ENCODE data around the gene PAM. TPM values are rescaled to one million over a fixed set of nuclear protein-coding genes. Genes with fewer than 3 reads are reported as not detected.

Gene PAM
- polyA plus RNA-seq, 1 donor from 2014 or later, result 363 TPM

- Histone ChIP-seq H2AFZ (ENCODE audit: low read depth, low read length) (no peak overlapping the region), H3K9me3 (ENCODE audit: low read length) (no peaks in the 10 kb centered on the region), H3K27ac (ENCODE audit: low read length) (no peak overlapping the region), H3F3A (ENCODE audit: insufficient read depth, low read length, poor library complexity, severe bottlenecking) (no peaks in the 10 kb centered on the region), H3K9ac (ENCODE audit: low read length) (no peak overlapping the region), H3K9me2 (ENCODE audit: insufficient read depth, low read length) (no peaks in the 10 kb centered on the region), H3K36me3 (ENCODE audit: insufficient read depth, low read length) (no peaks in the 10 kb centered on the region), H3K79me2 (replicated peaks; ENCODE audit: insufficient read depth, low read length) (peaks cover 3% of the 10 kb centered on the region), H3K27me3 (ENCODE audit: insufficient read depth, low read depth, low read length) (no peaks in the 10 kb centered on the region), H4K20me1 (ENCODE audit: insufficient read depth) (no peaks in the 10 kb centered on the region), H3K4me2 (ENCODE audit: low read length) (no peak overlapping the region), H3K4me3 (ENCODE audit: low read length) (no peak overlapping the region)
- TF ChIP-seq MXI1 (conservative IDR thresholded peaks at IDR 0.05; ENCODE audit: poor library complexity, severe bottlenecking), result no peak
- TF ChIP-seq TAF1 (IDR thresholded peaks at IDR 0.05; ENCODE audit: low read depth), result no peak
- peak; percentile 24 for TF ChIP-seq CTCF (IDR thresholded peaks at IDR 0.05; ENCODE audit: poor library complexity, severe bottlenecking)
- no peak for TF ChIP-seq REST (IDR thresholded peaks at IDR 0.05; ENCODE audit: borderline replicate concordance)
These were observed 37.6 kb downstream of the PAM start for GRCh38 chr5:102792705-102793104.

- no peak overlapping the region for H2AFZ ChIP-seq (ENCODE audit: low read depth, low read length)
- H3K36me3 ChIP-seq (ENCODE audit: insufficient read depth, low read length), result no peaks in the 10 kb centered on the region
- no peaks in the 10 kb centered on the region for H3K9me3 ChIP-seq (ENCODE audit: low read length)
- no peaks in the 10 kb centered on the region for H3K9me2 ChIP-seq (ENCODE audit: insufficient read depth, low read length)
- no peak overlapping the region for H3K27ac ChIP-seq (ENCODE audit: low read length)
- H3F3A ChIP-seq (ENCODE audit: insufficient read depth, low read length, poor library complexity, severe bottlenecking), result no peaks in the 10 kb centered on the region
- TF ChIP-seq MXI1 (conservative IDR thresholded peaks at IDR 0.05; ENCODE audit: poor library complexity, severe bottlenecking), result no peak
- no peak for TF ChIP-seq EP300 (conservative IDR thresholded peaks at IDR 0.05; ENCODE audit: poor library complexity, severe bottlenecking)
- TF ChIP-seq TAF1 (IDR thresholded peaks at IDR 0.05; ENCODE audit: low read depth), result no peak
- no peak for TF ChIP-seq POLR2AphosphoS5 (IDR thresholded peaks at IDR 0.05)
- H3K79me2 ChIP-seq (replicated peaks; ENCODE audit: insufficient read depth, low read length), result peaks cover 3% of the 10 kb centered on the region
- H3K4me2 ChIP-seq (ENCODE audit: low read length), result no peak overlapping the region
- H3K27me3 ChIP-seq (ENCODE audit: insufficient read depth, low read depth, low read length), result no peaks in the 10 kb centered on the region
- no peaks in the 10 kb centered on the region for H4K20me1 ChIP-seq (ENCODE audit: insufficient read depth)
- no peak overlapping the region for H3K9ac ChIP-seq (ENCODE audit: low read length)
- H3K4me3 ChIP-seq (ENCODE audit: low read length), result no peak overlapping the region
These were observed 38.9 kb downstream of the PAM start for GRCh38 chr5:102794047-102794446.

- Histone ChIP-seq H3K4me2 (ENCODE audit: low read length) (no peak overlapping the region), H2AFZ (ENCODE audit: low read depth, low read length) (no peak overlapping the region), H3K4me3 (ENCODE audit: low read length) (no peak overlapping the region)
These were observed 39.7 kb downstream of the PAM start for GRCh38 chr5:102794677-102795331.

More at GRCh38 chr5:102794677-102795331, 39.7 kb downstream of the PAM start:
- H3K36me3 ChIP-seq (ENCODE audit: insufficient read depth, low read length), result no peaks in the 10 kb centered on the region
- no peaks in the 10 kb centered on the region for H3K9me2 ChIP-seq (ENCODE audit: insufficient read depth, low read length)
- H3F3A ChIP-seq (ENCODE audit: insufficient read depth, low read length, poor library complexity, severe bottlenecking), result no peaks in the 10 kb centered on the region
- no peak overlapping the region for H3K9ac ChIP-seq (ENCODE audit: low read length)
- H3K27ac ChIP-seq (ENCODE audit: low read length), result no peak overlapping the region
- no peaks in the 10 kb centered on the region for H3K9me3 ChIP-seq (ENCODE audit: low read length)
- H3K27me3 ChIP-seq (ENCODE audit: insufficient read depth, low read depth, low read length), result no peaks in the 10 kb centered on the region
- peaks cover 3% of the 10 kb centered on the region for H3K79me2 ChIP-seq (replicated peaks; ENCODE audit: insufficient read depth, low read length)
- TF ChIP-seq EP300 (conservative IDR thresholded peaks at IDR 0.05; ENCODE audit: poor library complexity, severe bottlenecking) (no peak), MXI1 (conservative IDR thresholded peaks at IDR 0.05; ENCODE audit: poor library complexity, severe bottlenecking) (no peak), SMC3 (conservative IDR thresholded peaks at IDR 0.05; ENCODE audit: poor library complexity) (no peak), RAD21 (conservative IDR thresholded peaks at IDR 0.05) (no peak), EZH2 (IDR thresholded peaks at IDR 0.05; ENCODE audit: borderline replicate concordance, insufficient read depth, low read length, poor library complexity, severe bottlenecking) (no peak), CTCF (IDR thresholded peaks at IDR 0.05; ENCODE audit: poor library complexity, severe bottlenecking) (no peak), REST (IDR thresholded peaks at IDR 0.05; ENCODE audit: borderline replicate concordance) (no peak), POLR2AphosphoS5 (IDR thresholded peaks at IDR 0.05) (no peak), TAF1 (IDR thresholded peaks at IDR 0.05; ENCODE audit: low read depth) (no peak)
- H4K20me1 ChIP-seq (ENCODE audit: insufficient read depth), result no peaks in the 10 kb centered on the region

All from neural cell (in vitro differentiated cells).